ENCODE results near the gene TXNDC2.
"Not testable (repeated sequence)": the region's sequence is repeated elsewhere in the genome, so short reads cannot be mapped to it uniquely, and the experiment has no call there.

Gene TXNDC2

GRCh38 chr18:9911226-9911625 lies 25.5 kb downstream of the TXNDC2 start:
- no peak for ATAC-seq
- TF ChIP-seq, protein P1, sequence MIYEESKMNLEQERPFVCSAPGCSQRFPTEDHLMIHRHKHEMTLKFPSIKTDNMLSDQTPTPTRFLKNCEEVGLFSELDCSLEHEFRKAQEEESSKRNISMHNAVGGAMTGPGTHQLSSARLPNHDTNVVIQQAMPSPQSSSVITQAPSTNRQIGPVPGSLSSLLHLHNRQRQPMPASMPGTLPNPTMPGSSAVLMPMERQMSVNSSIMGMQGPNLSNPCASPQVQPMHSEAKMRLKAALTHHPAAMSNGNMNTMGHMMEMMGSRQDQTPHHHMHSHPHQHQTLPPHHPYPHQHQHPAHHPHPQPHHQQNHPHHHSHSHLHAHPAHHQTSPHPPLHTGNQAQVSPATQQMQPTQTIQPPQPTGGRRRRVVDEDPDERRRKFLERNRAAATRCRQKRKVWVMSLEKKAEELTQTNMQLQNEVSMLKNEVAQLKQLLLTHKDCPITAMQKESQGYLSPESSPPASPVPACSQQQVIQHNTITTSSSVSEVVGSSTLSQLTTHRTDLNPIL (CRISPR knock-in tag; IDR thresholded peaks at IDR 0.05; ENCODE audit: low read depth) = no peak
- TF ChIP-seq SNAI2 (CRISPR knock-in tag; IDR thresholded peaks at IDR 0.05) (no peak), ZNF565 (CRISPR knock-in tag; conservative IDR thresholded peaks at IDR 0.05; ENCODE audit: low read depth) (no peak), ZFP30 (CRISPR knock-in tag; IDR thresholded peaks at IDR 0.05) (no peak), ZNF8 (CRISPR knock-in tag; IDR thresholded peaks at IDR 0.05) (no peak), GLIS3 (CRISPR knock-in tag; IDR thresholded peaks at IDR 0.05) (no peak), ISL1 (CRISPR knock-in tag; IDR thresholded peaks at IDR 0.05) (no peak), ARNTL (CRISPR knock-in tag; IDR thresholded peaks at IDR 0.05; ENCODE audit: borderline replicate concordance, low read depth) (no peak), ZFP3 (CRISPR knock-in tag; IDR thresholded peaks at IDR 0.05) (no peak), PATZ1 (CRISPR knock-in tag; IDR thresholded peaks at IDR 0.05; ENCODE audit: borderline replicate concordance) (no peak), OSR1 (CRISPR knock-in tag; IDR thresholded peaks at IDR 0.05) (no peak), ZC3H10 (CRISPR knock-in tag; IDR thresholded peaks at IDR 0.05) (no peak), RARB (CRISPR knock-in tag; IDR thresholded peaks at IDR 0.05) (no peak), CSRNP3 (CRISPR knock-in tag; IDR thresholded peaks at IDR 0.05) (no peak), ZNF70 (CRISPR knock-in tag; IDR thresholded peaks at IDR 0.05) (no peak)
- TF ChIP-seq, protein P2, sequence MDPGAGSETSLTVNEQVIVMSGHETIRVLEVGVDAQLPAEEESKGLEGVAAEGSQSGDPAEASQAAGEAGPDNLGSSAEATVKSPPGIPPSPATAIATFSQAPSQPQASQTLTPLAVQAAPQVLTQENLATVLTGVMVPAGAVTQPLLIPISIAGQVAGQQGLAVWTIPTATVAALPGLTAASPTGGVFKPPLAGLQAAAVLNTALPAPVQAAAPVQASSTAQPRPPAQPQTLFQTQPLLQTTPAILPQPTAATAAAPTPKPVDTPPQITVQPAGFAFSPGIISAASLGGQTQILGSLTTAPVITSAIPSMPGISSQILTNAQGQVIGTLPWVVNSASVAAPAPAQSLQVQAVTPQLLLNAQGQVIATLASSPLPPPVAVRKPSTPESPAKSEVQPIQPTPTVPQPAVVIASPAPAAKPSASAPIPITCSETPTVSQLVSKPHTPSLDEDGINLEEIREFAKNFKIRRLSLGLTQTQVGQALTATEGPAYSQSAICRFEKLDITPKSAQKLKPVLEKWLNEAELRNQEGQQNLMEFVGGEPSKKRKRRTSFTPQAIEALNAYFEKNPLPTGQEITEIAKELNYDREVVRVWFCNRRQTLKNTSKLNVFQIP (CRISPR knock-in tag; IDR thresholded peaks at IDR 0.05; ENCODE audit: borderline replicate concordance, low read depth) = no peak

DNA sequence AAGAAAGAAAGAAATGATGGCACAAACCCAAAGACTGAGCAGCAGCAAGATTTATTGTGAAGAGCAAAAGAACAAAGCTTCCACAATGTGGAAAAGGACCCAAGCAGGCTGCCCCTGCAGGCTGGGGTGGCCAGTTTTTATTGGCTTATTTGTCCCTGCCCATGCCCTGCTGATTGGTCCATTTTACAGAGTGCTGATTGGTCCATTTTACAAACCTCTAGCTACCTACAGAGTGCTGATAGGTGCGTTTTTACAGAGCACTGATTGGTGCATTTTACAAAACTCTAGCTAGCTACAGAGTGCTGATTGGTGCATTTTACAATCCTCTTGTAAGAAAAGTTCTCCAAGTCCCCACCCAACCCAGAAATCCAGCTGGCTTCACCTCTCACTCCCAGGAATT lies 26.5 kb downstream of the TXNDC2 start:
- not testable (repeated sequence) for ATAC-seq

DNA sequence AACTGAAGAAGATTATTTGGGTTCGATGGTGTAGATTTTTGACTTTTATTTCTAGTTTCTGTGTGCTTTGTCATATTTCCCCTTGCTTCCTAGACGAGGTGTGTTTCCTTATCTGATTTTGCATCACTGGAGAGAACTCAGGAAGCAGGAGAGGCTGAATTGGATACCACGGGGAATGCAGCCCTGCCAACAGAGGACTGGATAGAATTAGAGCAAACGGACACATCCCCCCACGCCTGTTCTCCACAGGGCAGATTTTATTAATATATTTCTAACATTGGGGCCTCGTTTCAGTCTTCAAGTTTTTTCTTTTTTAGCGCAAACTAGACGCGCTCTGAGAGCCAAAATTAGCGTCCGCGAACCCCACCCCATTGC lies 27.4 kb downstream of the TXNDC2 start:
- peak; percentile 48 for ATAC-seq
- no peak for TF ChIP-seq PATZ1 (CRISPR knock-in tag; IDR thresholded peaks at IDR 0.05; ENCODE audit: borderline replicate concordance)
- 0 out of 2 replicates have a peak, but pooled peaks have one; percentile 19 for TF ChIP-seq ZNF8 (CRISPR knock-in tag; IDR thresholded peaks at IDR 0.05)
- TF ChIP-seq ZNF565 (CRISPR knock-in tag; conservative IDR thresholded peaks at IDR 0.05; ENCODE audit: low read depth) = no peak

GRCh38 chr18:9913526-9914333 lies 28.0 kb downstream of the TXNDC2 start, which contains the start of gene VAPA:
Gene VAPA (plus strand): TSS chr18:9914016. CDS start chr18:9914257, 241 bp downstream.
- TF ChIP-seq ZFP3 (CRISPR knock-in tag; IDR thresholded peaks at IDR 0.05) (peak; percentile 9), OSR1 (CRISPR knock-in tag; IDR thresholded peaks at IDR 0.05) (no peak), ESRRG (CRISPR knock-in tag; IDR thresholded peaks at IDR 0.05) (no peak), ZC3H10 (CRISPR knock-in tag; IDR thresholded peaks at IDR 0.05) (0 out of 2 replicates have a peak, but pooled peaks have one; percentile 14), TSHZ2 (CRISPR knock-in tag; IDR thresholded peaks at IDR 0.05) (0 out of 2 replicates have a peak, but pooled peaks have one; percentile 10)
- TF ChIP-seq, protein P2 (CRISPR knock-in tag; IDR thresholded peaks at IDR 0.05; ENCODE audit: borderline replicate concordance, low read depth) = peak; percentile 35; the same call in 1 of the 2 replicates
- peak; percentile 96 for ATAC-seq

Measured in SK-N-SH treated with all-trans-retinoic acid at 6 μM for 48 hours (cell line).